Measurements from ENCODE around the gene MTCL1. TPM values are rescaled to one million over a fixed set of nuclear protein-coding genes. Genes with fewer than 3 reads are reported as not detected.

MTCL1 gene
- total RNA-seq, 4 donors from 2014 or later, result 12.3 to 35.9 (median 26.1) TPM

GRCh38 chr18:8856769-8857393 is 151.5 kb downstream of the MTCL1 start:
- Histone ChIP-seq H3K36me3 (no peaks in the 10 kb centered on the region), H3K27ac (no peak overlapping the region), H3K4me1 (no peaks in the 10 kb centered on the region), H3K27me3 (no peaks in the 10 kb centered on the region), H3K4me3 (no peak overlapping the region), H3K9me3 (no peaks in the 10 kb centered on the region)
- intact Hi-C loops (cut with DNase I; ENCODE audit: low total_unique reads), result no loop called here
- WGBS, 2 donors (ENCODE audit: low coverage in 1 of 2), result 91 to 92% methylated on average over 2 to 34 of the region's 34 CpGs
- TF ChIP-seq POLR2AphosphoS5 (IDR thresholded peaks at IDR 0.05) (no peak), POLR2A (IDR thresholded peaks at IDR 0.05) (no peak), CTCF (IDR thresholded peaks at IDR 0.05) (no peak), EP300 (IDR thresholded peaks at IDR 0.05; ENCODE audit: low read depth) (no peak)
- DNase-seq, result no peak
- in situ Hi-C loops (cut with MboI; ENCODE audit: low pct_ligation_motif_present in 1 of 4, low pct_unique_long_range_greater_than_20kb in 1 of 4, low sequenced_read_pairs in 3 of 4), result no loop called here

GRCh38 chr18:8857806-8858205 is 152.4 kb downstream of the MTCL1 start:
- WGBS, 2 donors (ENCODE audit: low coverage in 1 of 2), result 75 to 78% methylated on average over 4 of the region's 4 CpGs
- in situ Hi-C loops (cut with MboI; ENCODE audit: low pct_ligation_motif_present in 1 of 4, low pct_unique_long_range_greater_than_20kb in 1 of 4, low sequenced_read_pairs in 3 of 4) (no loop called here), intact Hi-C loops (cut with DNase I; ENCODE audit: low total_unique reads) (no loop called here)

GRCh38 chr18:8858888-8859511 is 153.6 kb downstream of the MTCL1 start:
- intact Hi-C loops (cut with DNase I; ENCODE audit: low total_unique reads) (no loop called here), in situ Hi-C loops (cut with MboI; ENCODE audit: low pct_ligation_motif_present in 1 of 4, low pct_unique_long_range_greater_than_20kb in 1 of 4, low sequenced_read_pairs in 3 of 4) (no loop called here)
- DNase-seq, result no peak

More at GRCh38 chr18:8857806-8858205, 152.4 kb downstream of the MTCL1 start:
- no peaks in the 10 kb centered on the region for H3K4me1 ChIP-seq
- no peak overlapping the region for H3K27ac ChIP-seq
- DNase-seq, result no peak
- H3K36me3 ChIP-seq, result no peaks in the 10 kb centered on the region
- TF ChIP-seq CTCF (IDR thresholded peaks at IDR 0.05) (no peak), EP300 (IDR thresholded peaks at IDR 0.05; ENCODE audit: low read depth) (no peak), POLR2A (IDR thresholded peaks at IDR 0.05) (no peak), POLR2AphosphoS5 (IDR thresholded peaks at IDR 0.05) (no peak)
- H3K27me3 ChIP-seq, result no peaks in the 10 kb centered on the region
- H3K4me3 ChIP-seq, result no peak overlapping the region
- H3K9me3 ChIP-seq, result no peaks in the 10 kb centered on the region

More at GRCh38 chr18:8858888-8859511, 153.6 kb downstream of the MTCL1 start:
- Histone ChIP-seq H3K4me1 (no peaks in the 10 kb centered on the region), H3K36me3 (no peaks in the 10 kb centered on the region), H3K9me3 (no peaks in the 10 kb centered on the region), H3K4me3 (no peak overlapping the region), H3K27me3 (no peaks in the 10 kb centered on the region), H3K27ac (peak overlapping the region in 2 of 4 donors; percentile 4 to 26)
- TF ChIP-seq POLR2AphosphoS5 (IDR thresholded peaks at IDR 0.05) (peak; percentile 27 to 38 (median 33)), CTCF (IDR thresholded peaks at IDR 0.05) (no peak)
- 47% methylated on average over 1 of the region's 1 CpG; no CpG with 5 or more reads in 1 of the 2 donors for WGBS, 2 donors (ENCODE audit: low coverage in 1 of 2)
